ENCODE data around the gene PWP2.

Gene PWP2

GRCh38 chr21:44079846-44080245 is 27.4 kb upstream of the PWP2 start:
- no peaks in the 10 kb centered on the region for H3K27me3 ChIP-seq (replicated peaks in 2 of 5; ENCODE audit: control insufficient read depth in 4 of 5, insufficient read depth in 5 of 5, low read length in 4 of 5)
- H3K4me3 ChIP-seq (ENCODE audit: control insufficient read depth in 1 of 7, extremely low read depth in 1 of 7, insufficient read depth in 4 of 7, low read depth in 2 of 7, low read length in 6 of 7): no peak overlapping the region
- H3K27ac ChIP-seq (ENCODE audit: insufficient read depth in 1 of 2, low read depth in 1 of 2, low read length in 2 of 2, poor library complexity in 1 of 2, severe bottlenecking in 2 of 2): no peak overlapping the region
- POLR2A ChIA-PET: no interaction called here
- no peaks in the 10 kb centered on the region for H3K9me3 ChIP-seq (ENCODE audit: control extremely low read depth in 1 of 5, control insufficient read depth in 4 of 5, insufficient read depth in 2 of 5, low read depth in 1 of 5, low read length in 4 of 5)
- no peak for DNase-seq
- H3K4me1 ChIP-seq (ENCODE audit: control extremely low read depth in 1 of 4, control insufficient read depth in 4 of 4, insufficient read depth in 4 of 4, low read length in 3 of 4): peaks cover 7 to 28% (median 22%) of the 10 kb centered on the region in 4 experiments
- peaks cover 4 to 75% (median 52%) of the 10 kb centered on the region in 4 experiments for H3K36me3 ChIP-seq (ENCODE audit: control insufficient read depth in 4 of 4, insufficient read depth in 4 of 4, low read length in 3 of 4)
- CTCF ChIA-PET: no interaction called here
- WGBS (ENCODE audit: insufficient coverage): 100% methylated on average over 2 of the region's 7 CpGs

- 91% methylated on average over 18 of the region's 24 CpGs for WGBS (ENCODE audit: insufficient coverage)
- CTCF ChIA-PET: interaction anchor here (0.9 to 2.3 kb wide), 6 partner anchors 8 to 38 kb away, joined by 3 to 5 read pairs (median 3); no protein-coding TSS in a partner anchor
- Histone ChIP-seq H3K36me3 (ENCODE audit: control insufficient read depth in 4 of 4, insufficient read depth in 4 of 4, low read length in 3 of 4) (peaks cover 3 to 84% (median 37%) of the 10 kb centered on the region in 4 experiments), H3K4me1 (ENCODE audit: control extremely low read depth in 1 of 4, control insufficient read depth in 4 of 4, insufficient read depth in 4 of 4, low read length in 3 of 4) (peaks cover 10 to 56% (median 35%) of the 10 kb centered on the region in 4 experiments), H3K27ac (ENCODE audit: insufficient read depth in 1 of 2, low read depth in 1 of 2, low read length in 2 of 2, poor library complexity in 1 of 2, severe bottlenecking in 2 of 2) (peak overlapping the region; percentile 43 to 78), H3K9me3 (ENCODE audit: control extremely low read depth in 1 of 5, control insufficient read depth in 4 of 5, insufficient read depth in 2 of 5, low read depth in 1 of 5, low read length in 4 of 5) (no peaks in the 10 kb centered on the region), H3K4me3 (ENCODE audit: control insufficient read depth in 1 of 7, extremely low read depth in 1 of 7, insufficient read depth in 4 of 7, low read depth in 2 of 7, low read length in 6 of 7) (peak overlapping the region in 2 of 7 experiments; percentile 10 to 36), H3K27me3 (replicated peaks in 2 of 5; ENCODE audit: control insufficient read depth in 4 of 5, insufficient read depth in 5 of 5, low read length in 4 of 5) (no peaks in the 10 kb centered on the region)
- POLR2A ChIA-PET: interaction anchor here (0.9 kb wide), 1 partner anchor 69 kb away, joined by 3 read pairs; no protein-coding TSS in a partner anchor
- no peak for DNase-seq
Observed at GRCh38 chr21:44082648-44083440, 24.4 kb upstream of the PWP2 start.

- POLR2A ChIA-PET: interaction anchor here (0.8 to 1.5 kb wide), 6 partner anchors 8 to 70 kb away, joined by 3 to 5 read pairs (median 4); no protein-coding TSS in a partner anchor
- peaks cover 3 to 86% (median 32%) of the 10 kb centered on the region in 4 experiments for H3K36me3 ChIP-seq (ENCODE audit: control insufficient read depth in 4 of 4, insufficient read depth in 4 of 4, low read length in 3 of 4)
Observed at GRCh38 chr21:44083631-44084291, 23.4 kb upstream of the PWP2 start.

GRCh38 chr21:44084496-44085241 is 22.5 kb upstream of the PWP2 start:
- H3K27me3 ChIP-seq (replicated peaks in 2 of 5; ENCODE audit: control insufficient read depth in 4 of 5, insufficient read depth in 5 of 5, low read length in 4 of 5): no peaks in the 10 kb centered on the region
- H3K36me3 ChIP-seq (ENCODE audit: control insufficient read depth in 4 of 4, insufficient read depth in 4 of 4, low read length in 3 of 4): peaks cover 3 to 86% (median 28%) of the 10 kb centered on the region in 4 experiments
- POLR2A ChIA-PET: interaction anchor here (0.8 to 1.5 kb wide), 4 partner anchors 9 to 29 kb away, joined by 3 to 5 read pairs (median 4); no protein-coding TSS in a partner anchor
- peaks cover 11 to 73% (median 48%) of the 10 kb centered on the region in 4 experiments for H3K4me1 ChIP-seq (ENCODE audit: control extremely low read depth in 1 of 4, control insufficient read depth in 4 of 4, insufficient read depth in 4 of 4, low read length in 3 of 4)
- CTCF ChIA-PET: interaction anchor here (1.2 to 2.8 kb wide), 8 partner anchors 8 to 76 kb away, joined by 3 to 7 read pairs (median 5); no protein-coding TSS in a partner anchor
- DNase-seq: no peak
- H3K4me3 ChIP-seq (ENCODE audit: control insufficient read depth in 1 of 7, extremely low read depth in 1 of 7, insufficient read depth in 4 of 7, low read depth in 2 of 7, low read length in 6 of 7): peak overlapping the region in 2 of 7 experiments; percentile 3 to 51
- WGBS (ENCODE audit: insufficient coverage): 92% methylated on average over 6 of the region's 7 CpGs
- H3K27ac ChIP-seq (ENCODE audit: insufficient read depth in 1 of 2, low read depth in 1 of 2, low read length in 2 of 2, poor library complexity in 1 of 2, severe bottlenecking in 2 of 2): peak overlapping the region; percentile 43 to 78
- no peaks in the 10 kb centered on the region for H3K9me3 ChIP-seq (ENCODE audit: control extremely low read depth in 1 of 5, control insufficient read depth in 4 of 5, insufficient read depth in 2 of 5, low read depth in 1 of 5, low read length in 4 of 5)

More at GRCh38 chr21:44083631-44084291, 23.4 kb upstream of the PWP2 start:
- CTCF ChIA-PET: interaction anchor here (0.8 to 2.8 kb wide), 10 partner anchors 9 to 214 kb away, joined by 3 to 7 read pairs (median 3); no protein-coding TSS in a partner anchor
- H3K27ac ChIP-seq (ENCODE audit: insufficient read depth in 1 of 2, low read depth in 1 of 2, low read length in 2 of 2, poor library complexity in 1 of 2, severe bottlenecking in 2 of 2): peak overlapping the region; percentile 43 to 78
- DNase-seq: peak; percentile 45 to 86 (median 83)
- H3K4me1 ChIP-seq (ENCODE audit: control extremely low read depth in 1 of 4, control insufficient read depth in 4 of 4, insufficient read depth in 4 of 4, low read length in 3 of 4): peaks cover 11 to 65% (median 43%) of the 10 kb centered on the region in 4 experiments
- 12% methylated on average over 15 of the region's 16 CpGs for WGBS (ENCODE audit: insufficient coverage)
- peak overlapping the region in 3 of 7 experiments; percentile 21 to 51 (median 36) for H3K4me3 ChIP-seq (ENCODE audit: control insufficient read depth in 1 of 7, extremely low read depth in 1 of 7, insufficient read depth in 4 of 7, low read depth in 2 of 7, low read length in 6 of 7)
- H3K27me3 ChIP-seq (replicated peaks in 2 of 5; ENCODE audit: control insufficient read depth in 4 of 5, insufficient read depth in 5 of 5, low read length in 4 of 5): no peaks in the 10 kb centered on the region
- H3K9me3 ChIP-seq (ENCODE audit: control extremely low read depth in 1 of 5, control insufficient read depth in 4 of 5, insufficient read depth in 2 of 5, low read depth in 1 of 5, low read length in 4 of 5): no peaks in the 10 kb centered on the region

- CTCF ChIA-PET: interaction anchor here (1.2 to 2.8 kb wide), 5 partner anchors 13 to 77 kb away, joined by 3 to 7 read pairs (median 6); no protein-coding TSS in a partner anchor
- peak overlapping the region in 1 of 2 experiments; percentile 2 for H3K27ac ChIP-seq (ENCODE audit: insufficient read depth in 1 of 2, low read depth in 1 of 2, low read length in 2 of 2, poor library complexity in 1 of 2, severe bottlenecking in 2 of 2)
- peaks cover 11 to 79% (median 50%) of the 10 kb centered on the region in 4 experiments for H3K4me1 ChIP-seq (ENCODE audit: control extremely low read depth in 1 of 4, control insufficient read depth in 4 of 4, insufficient read depth in 4 of 4, low read length in 3 of 4)
- over 99% methylated on average over 9 of the region's 15 CpGs for WGBS (ENCODE audit: insufficient coverage)
- no peaks in the 10 kb centered on the region for H3K9me3 ChIP-seq (ENCODE audit: control extremely low read depth in 1 of 5, control insufficient read depth in 4 of 5, insufficient read depth in 2 of 5, low read depth in 1 of 5, low read length in 4 of 5)
- POLR2A ChIA-PET: interaction anchor here (0.5 kb wide), 1 partner anchor 258 kb away, joined by 5 read pairs; no protein-coding TSS in a partner anchor
- DNase-seq: peak in 1 of 3 donors; percentile 10
- no peaks in the 10 kb centered on the region for H3K27me3 ChIP-seq (replicated peaks in 2 of 5; ENCODE audit: control insufficient read depth in 4 of 5, insufficient read depth in 5 of 5, low read length in 4 of 5)
- no peak overlapping the region for H3K4me3 ChIP-seq (ENCODE audit: control insufficient read depth in 1 of 7, extremely low read depth in 1 of 7, insufficient read depth in 4 of 7, low read depth in 2 of 7, low read length in 6 of 7)
- H3K36me3 ChIP-seq (ENCODE audit: control insufficient read depth in 4 of 4, insufficient read depth in 4 of 4, low read length in 3 of 4): peaks cover 5 to 92% (median 32%) of the 10 kb centered on the region in 4 experiments
Observed at GRCh38 chr21:44085491-44086321, 21.5 kb upstream of the PWP2 start.
